ENCODE results near the gene AP1M2.

GRCh38 chr19:10560154-10560553, 27.0 kb downstream of the AP1M2 start:
- TF ChIP-seq, protein P1, sequence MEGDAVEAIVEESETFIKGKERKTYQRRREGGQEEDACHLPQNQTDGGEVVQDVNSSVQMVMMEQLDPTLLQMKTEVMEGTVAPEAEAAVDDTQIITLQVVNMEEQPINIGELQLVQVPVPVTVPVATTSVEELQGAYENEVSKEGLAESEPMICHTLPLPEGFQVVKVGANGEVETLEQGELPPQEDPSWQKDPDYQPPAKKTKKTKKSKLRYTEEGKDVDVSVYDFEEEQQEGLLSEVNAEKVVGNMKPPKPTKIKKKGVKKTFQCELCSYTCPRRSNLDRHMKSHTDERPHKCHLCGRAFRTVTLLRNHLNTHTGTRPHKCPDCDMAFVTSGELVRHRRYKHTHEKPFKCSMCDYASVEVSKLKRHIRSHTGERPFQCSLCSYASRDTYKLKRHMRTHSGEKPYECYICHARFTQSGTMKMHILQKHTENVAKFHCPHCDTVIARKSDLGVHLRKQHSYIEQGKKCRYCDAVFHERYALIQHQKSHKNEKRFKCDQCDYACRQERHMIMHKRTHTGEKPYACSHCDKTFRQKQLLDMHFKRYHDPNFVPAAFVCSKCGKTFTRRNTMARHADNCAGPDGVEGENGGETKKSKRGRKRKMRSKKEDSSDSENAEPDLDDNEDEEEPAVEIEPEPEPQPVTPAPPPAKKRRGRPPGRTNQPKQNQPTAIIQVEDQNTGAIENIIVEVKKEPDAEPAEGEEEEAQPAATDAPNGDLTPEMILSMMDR (optimal IDR thresholded peaks at IDR 0.05 in 1 of 3, IDR thresholded peaks at IDR 0.05 in 1 of 3, conservative IDR thresholded peaks at IDR 0.05 in 1 of 3; ENCODE audit: extremely low read depth in 1 of 3, insufficient read depth in 2 of 3, low read length in 3 of 3): no peak
- TF ChIP-seq EZH2 (IDR thresholded peaks at IDR 0.05; ENCODE audit: low read length): no peak

Measured in keratinocyte (primary cell).